CMK (cell line): ENCODE measurements around the gene TMEM175.
"Not testable (repeated sequence)": the region's sequence is repeated elsewhere in the genome, so short reads cannot be mapped to it uniquely, and the experiment has no call there.

Source experiments
- DNase-seq: peaks from one replicate; pipeline ENCODE4 v3.0.0-alpha.2; 2010; ENCODE audit warnings: low read depth

TMEM175 gene

DNA sequence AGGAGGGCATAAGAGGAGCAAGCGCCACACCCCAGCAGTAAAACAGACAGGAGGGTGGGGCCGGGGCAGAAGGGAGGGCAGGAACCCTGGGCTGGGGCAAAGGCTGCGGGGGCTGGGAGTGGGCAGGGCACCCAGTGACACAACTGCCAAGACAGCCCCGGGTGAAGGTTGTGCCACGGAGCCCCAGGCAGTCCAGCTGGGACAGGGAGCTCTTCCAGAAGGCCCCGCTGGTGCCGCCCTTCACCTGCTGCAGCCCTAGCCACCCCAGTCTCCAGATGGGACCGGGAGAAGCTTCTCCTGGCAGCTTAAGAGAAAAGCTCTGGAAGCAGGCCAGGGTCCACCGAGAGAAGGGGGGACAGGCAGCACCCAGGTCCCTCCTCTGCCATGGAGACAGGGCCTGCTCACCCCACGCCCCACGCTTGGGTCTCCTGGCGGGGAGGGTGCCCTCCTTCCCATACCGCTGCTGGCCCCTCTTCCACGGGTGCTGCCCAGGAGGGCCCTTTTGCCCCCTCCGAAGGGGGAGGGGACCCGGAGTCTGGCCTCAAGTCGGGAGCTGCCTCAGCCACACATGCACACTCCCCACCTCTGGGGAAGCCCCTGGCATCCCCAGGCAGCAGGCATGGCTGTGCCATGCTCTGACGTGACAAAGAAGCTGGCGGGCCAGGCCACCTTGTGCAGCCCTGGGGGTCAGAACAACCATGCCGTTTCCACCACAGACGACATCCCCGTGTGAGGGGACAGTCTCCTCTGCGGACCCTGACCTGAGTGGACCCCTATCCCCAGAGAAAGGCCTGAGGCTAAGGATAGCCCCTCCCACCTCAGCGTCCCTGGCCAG, 39.6 kb downstream of the TMEM175 start:
- no peak for DNase-seq

DNA sequence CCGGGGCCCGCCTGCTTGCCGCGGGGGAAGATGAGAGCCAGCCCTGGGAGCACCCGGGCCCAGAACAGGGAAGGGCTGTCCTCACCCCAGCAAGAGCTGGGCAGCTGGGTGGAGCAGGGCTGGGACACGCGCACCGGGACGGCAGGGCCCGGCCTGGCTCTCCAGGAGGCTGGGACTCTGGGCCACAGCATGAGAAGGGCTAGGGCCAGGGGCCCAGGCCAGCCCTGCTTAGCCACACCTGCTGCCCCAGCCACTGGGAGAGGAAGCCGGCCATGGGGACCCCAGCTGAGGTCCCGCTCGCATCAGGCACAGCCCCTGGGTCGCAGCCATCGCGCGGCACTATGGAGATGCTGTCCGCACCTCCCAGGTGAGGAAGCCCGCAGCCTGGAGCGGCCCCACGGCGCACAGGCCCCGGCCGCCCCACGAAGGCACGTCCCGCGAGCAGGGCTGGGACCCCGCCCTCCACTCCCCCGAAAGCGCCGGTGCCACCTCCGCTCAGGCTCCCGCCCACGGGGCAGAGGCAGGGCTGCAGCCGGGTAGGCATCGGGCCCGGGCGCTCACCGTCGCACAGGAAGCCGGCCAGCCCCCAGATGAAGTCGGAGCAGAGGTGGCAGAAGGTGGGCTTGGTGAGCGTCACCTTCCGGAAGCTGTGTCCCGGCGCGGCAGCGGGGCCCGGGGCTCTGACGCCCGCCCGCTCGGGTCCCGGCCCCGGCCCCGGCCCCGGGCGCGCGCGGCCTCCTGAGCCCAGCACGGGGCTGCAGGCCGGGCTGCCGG, 40.6 kb downstream of the TMEM175 start:
- DNase-seq = no peak

DNA sequence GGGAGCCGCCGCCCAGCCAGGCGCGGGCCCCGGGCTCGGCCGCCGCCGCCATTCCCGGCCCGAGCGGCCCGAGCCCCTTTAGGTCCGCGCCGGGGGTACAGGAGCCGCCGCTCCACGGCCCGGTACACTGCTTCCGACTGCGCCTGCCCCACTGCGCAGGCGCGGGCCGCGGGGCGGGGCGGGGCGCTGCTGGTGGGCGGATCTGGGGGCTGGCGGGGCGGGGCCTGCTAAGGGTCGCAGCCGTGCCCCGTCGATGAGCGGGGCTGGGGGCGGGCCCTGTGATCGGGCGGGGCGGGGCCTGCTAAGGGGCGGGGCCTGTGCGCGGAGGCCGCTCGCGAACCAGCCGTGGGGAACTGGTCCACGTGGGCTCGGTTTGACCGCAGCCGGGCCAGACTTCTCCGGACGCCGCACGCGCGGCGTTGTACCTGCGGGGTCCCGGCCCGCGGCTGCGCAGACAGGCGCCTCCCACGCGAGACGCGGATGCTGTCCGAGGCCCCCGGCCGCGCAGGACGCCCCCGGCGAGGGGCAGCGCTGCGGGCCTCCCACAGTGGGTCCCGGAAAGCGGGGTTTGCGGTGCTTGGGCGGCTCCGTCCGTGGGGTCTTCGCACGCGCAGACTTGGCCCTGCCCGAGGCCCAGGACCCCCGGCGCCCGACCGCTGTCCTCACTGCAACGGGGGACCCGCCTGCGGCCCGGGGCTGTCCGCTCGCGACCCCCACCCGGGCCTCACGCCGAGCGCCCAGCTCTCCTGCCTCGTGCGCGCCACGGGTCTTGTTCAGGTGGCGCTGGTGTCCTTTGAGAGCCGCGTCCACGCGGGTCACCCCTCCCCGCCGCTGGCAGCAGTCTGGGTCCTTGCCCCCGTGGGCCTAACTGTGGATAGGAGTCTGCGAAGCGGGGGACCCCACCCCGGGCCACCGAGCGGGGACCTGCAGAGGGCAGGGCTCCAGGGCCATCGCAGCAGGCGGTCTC, 41.5 kb downstream of the TMEM175 start, which contains the start of gene DGKQ:
Gene DGKQ (minus strand): TSS at position 139 of the 967 bp plus-strand sequence. CDS start 87 bp downstream, at position 52.
- peak; percentile 76 for DNase-seq

DNA sequence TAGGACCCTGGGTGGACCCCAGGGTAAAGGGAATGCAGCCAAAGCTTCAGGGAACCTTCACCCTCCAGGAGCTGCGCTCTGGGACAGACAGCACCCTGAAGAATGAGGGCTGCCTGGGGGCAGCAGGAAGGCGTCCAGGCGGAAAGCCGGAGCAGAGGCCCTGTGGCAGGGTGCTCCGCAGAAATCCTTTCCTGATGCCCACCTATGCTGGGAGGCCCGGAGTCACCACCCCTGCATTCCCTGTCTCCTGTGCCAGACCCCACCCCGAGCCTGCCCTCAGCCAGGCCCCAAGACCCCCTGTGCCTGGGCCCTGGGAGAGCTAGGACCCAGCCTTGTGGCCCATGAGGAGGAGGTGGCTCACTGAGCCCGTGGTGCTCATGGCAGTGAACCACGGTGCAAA, 42.4 kb downstream of the TMEM175 start:
- no peak for DNase-seq

DNA sequence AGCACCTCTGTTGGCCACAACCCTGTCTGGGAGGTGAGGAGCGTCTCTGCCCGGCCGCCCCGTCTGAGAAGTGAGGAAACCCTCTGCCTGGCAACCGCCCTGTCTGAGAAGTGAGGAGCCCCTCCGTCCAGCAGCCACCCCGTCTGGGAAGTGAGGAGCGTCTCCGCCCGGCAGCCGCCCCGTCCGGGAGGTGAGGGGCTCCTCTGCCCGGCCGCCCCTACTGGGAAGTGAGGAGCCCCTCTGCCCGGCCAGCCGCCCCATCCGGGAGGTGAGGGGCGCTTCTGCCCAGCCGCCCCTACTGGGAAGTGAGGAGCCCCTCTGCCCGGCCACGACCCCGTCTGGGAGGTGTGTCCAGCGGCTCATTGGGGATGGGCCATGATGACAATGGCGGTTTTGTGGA, 43.8 kb downstream of the TMEM175 start:
- not testable (repeated sequence) for DNase-seq

- no peak for DNase-seq
Measured at GRCh38 chr4:978957-979701, 46.9 kb downstream of the TMEM175 start.

- no peak for DNase-seq
Measured at GRCh38 chr4:982291-982690, 50.0 kb downstream of the TMEM175 start.

DNA sequence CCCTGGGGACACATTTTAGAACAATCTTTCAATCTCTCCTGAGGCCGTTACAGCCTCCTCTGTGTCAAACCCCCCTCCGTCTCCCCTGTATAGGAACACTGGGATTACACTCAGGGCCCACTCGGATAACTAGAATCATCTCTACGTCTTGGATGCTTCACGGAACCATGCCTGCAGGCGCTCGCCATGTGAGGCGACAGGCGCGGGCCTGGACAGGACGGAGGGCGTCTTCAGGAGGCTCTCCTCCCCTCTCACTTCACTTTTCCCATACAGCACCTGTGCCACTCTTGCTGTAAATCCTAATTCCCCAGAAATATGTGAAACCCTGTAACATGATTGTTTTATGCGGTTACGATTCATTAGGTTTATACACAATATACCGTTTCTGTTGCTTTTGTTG, 50.6 kb downstream of the TMEM175 start:
- no peak for DNase-seq

DNA sequence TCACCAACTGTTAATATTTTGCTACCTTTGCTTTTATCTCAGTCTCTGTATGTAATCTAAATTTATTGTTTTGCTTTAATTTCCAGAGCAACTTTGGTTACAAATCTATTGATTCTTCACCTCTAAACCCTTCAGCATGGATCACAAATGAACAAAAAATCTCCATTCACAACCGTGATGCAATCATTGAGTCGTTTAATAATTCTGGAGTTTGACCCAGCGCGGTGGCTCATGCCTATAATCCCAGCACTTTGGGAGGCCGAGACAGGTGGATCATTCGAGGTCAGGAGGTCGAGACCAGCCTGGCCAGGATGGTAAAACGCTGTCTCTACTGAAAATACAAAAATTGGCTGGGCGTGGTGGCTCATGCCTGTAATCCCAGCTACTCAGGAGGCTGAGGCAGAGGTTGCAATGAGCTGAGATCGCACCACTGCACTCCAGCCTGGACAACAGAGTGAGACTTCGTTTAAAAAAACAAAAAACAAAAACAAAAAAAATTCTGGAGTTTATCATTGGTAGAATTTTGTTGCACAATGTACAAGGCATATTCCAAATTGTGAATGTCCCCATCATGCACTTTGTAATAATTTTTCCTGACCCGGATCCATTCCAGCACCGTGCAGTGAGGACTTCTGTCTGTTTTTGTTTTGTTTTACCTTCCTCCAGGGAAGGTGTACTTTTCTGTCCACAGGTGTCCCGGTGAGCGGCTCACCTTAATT, 52.2 kb downstream of the TMEM175 start:
- no peak for DNase-seq

GRCh38 chr4:985123-985830, 53.0 kb downstream of the TMEM175 start:
- no peak for DNase-seq

GRCh38 chr4:986428-986878, 54.2 kb downstream of the TMEM175 start:
- DNase-seq = no peak

GRCh38 chr4:986879-987623, 54.8 kb downstream of the TMEM175 start, which contains the start of gene IDUA:
Gene IDUA, plus strand, starts transcription at chr4:987044. Its CDS starts 41 bp downstream, at chr4:987085.
- DNase-seq = peak; percentile 74

GRCh38 chr4:987624-988513, 55.6 kb downstream of the TMEM175 start:
- DNase-seq = no peak

DNA sequence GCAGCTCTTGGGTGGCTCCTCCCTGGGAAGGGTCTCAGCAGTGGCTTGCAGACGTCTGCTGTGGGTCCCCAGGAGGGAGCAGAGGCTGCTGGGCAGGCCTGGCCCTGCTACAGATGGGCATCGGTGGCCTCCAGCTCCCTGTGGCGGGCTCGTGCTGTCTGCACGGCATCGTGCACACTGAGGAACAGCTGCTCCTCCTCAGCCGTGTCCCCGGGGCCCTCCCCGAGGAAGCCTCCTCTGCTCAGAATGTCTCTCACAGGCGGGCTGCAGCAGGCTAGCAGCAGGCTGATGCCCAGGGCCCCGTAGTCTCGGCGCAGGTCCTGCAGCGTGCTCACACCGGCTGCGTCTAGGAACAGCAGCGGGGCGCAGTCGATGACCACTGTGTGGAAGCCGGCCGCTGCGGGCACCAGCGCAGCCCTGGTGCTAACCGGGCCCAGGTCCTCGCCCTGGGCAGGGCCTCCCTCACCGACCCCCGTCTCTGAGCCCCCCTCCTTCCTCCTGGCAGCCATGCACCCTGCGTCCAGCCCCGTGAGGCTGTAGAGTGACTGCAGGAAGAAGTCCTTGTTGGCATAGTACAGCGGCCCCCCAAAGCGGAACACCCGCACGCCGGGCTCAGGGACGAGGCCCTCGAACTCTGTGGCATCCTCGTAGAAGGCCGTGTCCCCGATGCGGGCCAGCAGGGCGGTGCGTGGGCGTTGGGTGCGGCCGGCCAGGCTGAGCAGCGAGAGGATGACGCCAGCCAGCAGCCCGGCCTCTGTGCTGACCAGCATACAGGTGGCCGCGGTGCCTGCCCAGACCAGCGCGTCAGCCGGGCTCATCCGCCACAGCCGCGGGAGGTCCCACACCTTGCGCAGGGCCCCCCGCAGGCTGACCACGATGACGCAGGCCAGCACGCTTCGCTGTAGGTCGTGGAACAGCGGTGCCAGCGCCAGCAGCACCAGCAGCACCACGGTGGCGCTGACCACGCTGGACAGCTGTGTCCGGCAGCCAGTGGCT, 56.8 kb downstream of the TMEM175 start:
- no peak for DNase-seq

DNA sequence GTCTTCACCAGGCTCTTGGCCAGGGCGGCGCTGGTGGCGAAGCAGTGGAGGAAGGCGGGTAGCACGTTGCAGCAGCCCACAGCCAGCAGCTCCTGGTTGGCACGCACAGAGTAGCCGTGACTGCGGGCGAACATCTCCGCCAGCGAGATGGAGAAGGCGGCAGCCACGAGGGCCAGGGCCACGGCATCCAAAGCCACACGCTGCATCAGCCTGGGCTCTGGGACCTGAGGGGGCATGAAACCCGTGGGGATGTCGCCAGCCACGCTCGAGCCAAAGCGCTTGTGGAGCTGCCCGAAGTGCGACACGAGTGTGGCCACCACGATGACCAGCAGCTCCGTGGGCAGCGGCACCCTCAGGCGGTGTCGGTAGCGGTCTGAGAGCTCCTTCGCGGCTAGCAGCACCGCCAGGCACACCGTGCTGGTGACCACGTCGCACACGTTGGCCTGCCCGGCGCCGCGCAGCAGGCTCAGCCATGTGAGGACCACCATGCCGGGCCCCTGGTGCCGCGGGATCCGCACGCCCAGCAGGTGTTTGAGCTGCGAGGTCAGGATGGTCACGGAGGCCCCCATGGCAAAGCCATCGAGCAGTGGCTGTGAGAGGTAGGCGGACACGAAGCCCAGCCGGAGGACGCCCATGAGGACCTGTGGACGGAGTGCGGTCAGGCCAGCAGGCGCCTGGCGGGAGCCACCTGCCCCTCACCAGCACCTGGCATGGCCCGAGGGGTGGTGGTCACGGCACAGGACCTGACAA, 57.6 kb downstream of the TMEM175 start:
- no peak for DNase-seq
